Nucleus accumbens (tissue), 56 donors: ENCODE measurements around the gene ANXA4.
"Not testable (repeated sequence)": the region's sequence is repeated elsewhere in the genome, so short reads cannot be mapped to it uniquely, and the experiment has no call there.

Experiments used
- DNase-seq, 56 donors: peaks; one replicate each; lab custom pipeline; 2025; lab: John Stamatoyannopoulos, UW

The ANXA4 gene

DNA sequence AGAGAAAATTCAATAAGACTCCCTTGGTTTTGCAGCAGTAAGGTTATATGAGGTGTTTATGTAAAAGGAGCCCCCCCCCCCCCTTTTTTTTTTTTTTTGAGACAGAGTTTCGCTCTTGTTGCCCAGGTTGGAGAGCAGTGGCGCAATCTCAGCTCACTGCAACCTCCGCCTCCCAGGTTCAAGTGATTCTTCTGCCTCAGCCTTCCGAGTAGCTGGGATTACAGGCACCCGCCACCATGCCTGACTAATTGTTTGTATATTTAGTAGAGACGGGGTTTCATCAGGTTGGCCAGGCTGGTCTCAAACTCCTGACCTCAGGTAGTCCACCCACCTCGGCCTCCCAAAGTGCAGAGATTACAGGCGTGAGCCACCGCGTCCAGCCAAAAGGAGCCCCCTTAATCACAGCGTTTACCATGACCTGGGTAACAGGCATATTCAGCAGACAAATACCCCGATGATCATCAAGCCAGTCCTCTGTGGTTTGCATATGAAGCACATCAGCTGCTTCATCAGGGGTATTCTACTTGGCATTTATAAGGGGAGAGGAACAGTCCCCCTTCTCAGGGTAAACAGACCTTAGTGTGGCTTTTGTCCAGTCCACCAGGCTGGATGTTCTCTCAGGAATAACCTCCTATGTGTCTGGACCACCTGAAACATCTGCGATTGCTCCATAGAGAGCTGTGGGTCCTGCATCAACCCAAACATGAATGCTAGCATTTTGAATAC is 32.5 kb downstream of the ANXA4 start:
- DNase-seq, result not testable (repeated sequence)

- no peak for DNase-seq
These were observed 33.3 kb downstream of the ANXA4 start for GRCh38 chr2:69774984-69775982.

GRCh38 chr2:69776886-69777785 is 35.2 kb downstream of the ANXA4 start:
- DNase-seq, result no peak

- no peak for DNase-seq
These were observed 35.8 kb downstream of the ANXA4 start for GRCh38 chr2:69777786-69778105.

DNA sequence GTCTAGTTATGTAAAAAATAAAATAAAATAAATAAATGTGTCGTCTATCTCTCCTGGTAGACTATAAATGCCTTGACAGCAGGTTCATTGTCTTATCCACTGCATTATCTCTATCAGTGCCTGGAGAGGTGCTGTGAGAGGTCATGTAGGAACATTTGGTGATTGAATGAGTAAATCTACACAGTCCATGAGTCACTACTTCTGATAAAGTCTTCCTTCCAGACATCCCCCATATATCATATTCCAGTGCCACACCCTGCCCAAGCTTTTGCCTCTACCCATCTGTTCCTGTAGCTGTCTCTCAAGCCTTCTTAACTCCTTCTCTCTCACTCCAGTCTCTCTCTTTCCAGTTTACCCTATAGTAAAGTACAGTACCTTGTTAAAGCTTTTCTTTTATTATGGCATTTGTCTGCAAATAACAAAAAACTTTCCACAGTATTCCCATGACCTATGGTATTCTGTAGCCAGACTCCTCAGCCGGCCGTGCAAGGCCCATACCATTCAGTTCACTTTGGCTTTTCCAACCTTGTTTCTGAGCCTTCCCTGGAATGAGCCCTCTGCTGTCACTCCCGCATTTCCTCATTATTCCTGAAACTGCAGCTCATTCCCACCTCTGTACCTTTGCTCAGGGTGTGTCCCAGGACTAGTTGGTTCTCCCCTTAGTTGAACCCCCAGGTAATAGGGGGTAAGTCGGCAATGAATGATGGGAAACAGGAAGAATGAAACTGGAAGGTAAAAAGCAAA is 37.5 kb downstream of the ANXA4 start:
- DNase-seq, result no peak

GRCh38 chr2:69780921-69781320 is 39.0 kb downstream of the ANXA4 start:
- no peak for DNase-seq

- DNase-seq, result no peak
These were observed 39.7 kb downstream of the ANXA4 start for GRCh38 chr2:69781321-69782248.

- no peak for DNase-seq
These were observed 42.3 kb downstream of the ANXA4 start for GRCh38 chr2:69784228-69784627.

GRCh38 chr2:69785358-69785757 is 43.4 kb downstream of the ANXA4 start:
- DNase-seq, result no peak

GRCh38 chr2:69786052-69786560 is 44.2 kb downstream of the ANXA4 start:
- no peak for DNase-seq

GRCh38 chr2:69789175-69789721 is 47.3 kb downstream of the ANXA4 start:
- DNase-seq, result no peak

GRCh38 chr2:69789772-69790600 is 48.1 kb downstream of the ANXA4 start:
- DNase-seq, result peak in 2 of 56 donors; percentile 1 to 7

GRCh38 chr2:69790601-69790959 is 48.6 kb downstream of the ANXA4 start:
- no peak for DNase-seq

DNA sequence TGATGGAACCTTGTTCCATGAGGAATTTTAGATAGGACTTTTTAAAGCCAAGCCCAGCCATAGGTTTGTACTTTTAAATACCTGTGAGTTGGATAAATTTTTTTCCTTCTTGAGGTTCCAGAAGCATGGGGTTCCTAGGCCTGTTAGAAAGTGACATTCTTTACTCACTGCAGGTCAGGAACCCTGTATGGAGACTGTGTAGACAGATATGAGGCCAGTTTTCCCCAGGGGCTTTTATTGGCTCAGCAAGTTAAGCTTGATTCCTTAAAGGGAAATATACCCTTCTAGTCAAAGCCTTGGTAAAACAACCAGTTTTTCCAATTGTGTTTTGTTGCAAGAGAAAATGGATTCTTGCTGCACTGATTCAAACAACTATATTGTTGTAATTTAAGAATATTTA is 49.1 kb downstream of the ANXA4 start:
- no peak for DNase-seq

DNA sequence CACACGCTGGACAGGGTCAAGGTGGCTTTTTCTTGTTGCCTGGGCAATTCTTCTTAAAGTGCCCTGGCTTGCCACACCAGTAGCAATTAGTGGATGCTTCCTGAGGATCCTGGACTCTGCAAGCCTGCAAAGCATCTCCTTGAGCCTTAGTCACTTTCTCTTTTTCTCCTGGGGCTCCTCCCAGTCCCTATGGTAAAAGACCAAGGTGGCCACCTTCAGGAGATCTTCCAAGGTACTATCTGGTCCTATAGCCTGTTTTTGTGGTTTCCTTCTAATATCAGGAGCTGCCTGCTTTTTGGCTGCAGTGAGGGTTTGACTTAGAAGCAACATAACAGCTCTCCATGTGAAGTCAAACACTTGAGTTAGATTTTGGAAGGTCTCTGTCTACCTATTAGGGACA is 54.2 kb downstream of the ANXA4 start:
- DNase-seq, result no peak

- no peak for DNase-seq
These were observed 55.3 kb downstream of the ANXA4 start for GRCh38 chr2:69797235-69797634.

- no peak for DNase-seq
These were observed 55.9 kb downstream of the ANXA4 start for GRCh38 chr2:69797836-69798289.
